ENCODE measurements around the gene FAM184B. TPM values are rescaled to one million over a fixed set of nuclear protein-coding genes. Genes with fewer than 3 reads are reported as not detected.

Gene FAM184B
- total RNA-seq, 4 donors from 2014 or later, result 0.14 to 0.75 (median 0.18) TPM

GRCh38 chr4:17587094-17587822 is 194.2 kb downstream of the FAM184B start:
- Histone ChIP-seq H3K27me3 (no peaks in the 10 kb centered on the region), H3K36me3 (peaks cover 0 to 70% (median 28%) of the 10 kb centered on the region in 4 donors), H3K4me1 (no peaks in the 10 kb centered on the region), H3K4me3 (no peak overlapping the region), H3K27ac (no peak overlapping the region), H3K9me3 (no peaks in the 10 kb centered on the region)
- DNase-seq, result no peak
- intact Hi-C loops (cut with DNase I; ENCODE audit: low total_unique reads), result no loop called here
- WGBS, 2 donors (ENCODE audit: low coverage in 1 of 2), result 94 to 97% methylated on average over 3 to 9 of the region's 9 CpGs
- TF ChIP-seq POLR2AphosphoS5 (IDR thresholded peaks at IDR 0.05), result no peak
- TF ChIP-seq CTCF (IDR thresholded peaks at IDR 0.05), result no peak
- no peak for TF ChIP-seq EP300 (IDR thresholded peaks at IDR 0.05; ENCODE audit: low read depth)
- no peak for TF ChIP-seq POLR2A (IDR thresholded peaks at IDR 0.05)
- in situ Hi-C loops (cut with MboI; ENCODE audit: low pct_ligation_motif_present in 1 of 4, low pct_unique_long_range_greater_than_20kb in 1 of 4, low sequenced_read_pairs in 3 of 4), result loop anchor here in 2 of 4 donors (25.0 kb wide), 2 partner anchors 225 to 425 kb away; partner anchors contain the start of genes LCORL (in 2 of the 2), DCAF16 (in 1 of the 2) and NCAPG (in 1 of the 2)

- Histone ChIP-seq H3K36me3 (peaks cover 0 to 73% (median 29%) of the 10 kb centered on the region in 4 donors), H3K4me3 (no peak overlapping the region), H3K4me1 (peaks cover 0 to 13% (median 3%) of the 10 kb centered on the region in 4 donors), H3K27me3 (no peaks in the 10 kb centered on the region), H3K9me3 (no peaks in the 10 kb centered on the region), H3K27ac (no peak overlapping the region)
- no peak for TF ChIP-seq POLR2AphosphoS5 (IDR thresholded peaks at IDR 0.05)
- TF ChIP-seq POLR2A (IDR thresholded peaks at IDR 0.05), result no peak
- TF ChIP-seq EP300 (IDR thresholded peaks at IDR 0.05; ENCODE audit: low read depth), result no peak
- no peak for TF ChIP-seq CTCF (IDR thresholded peaks at IDR 0.05)
- WGBS, 2 donors (ENCODE audit: low coverage in 1 of 2), result 93 to 96% methylated on average over 6 to 10 of the region's 10 CpGs
- in situ Hi-C loops (cut with MboI; ENCODE audit: low pct_ligation_motif_present in 1 of 4, low pct_unique_long_range_greater_than_20kb in 1 of 4, low sequenced_read_pairs in 3 of 4) (loop anchor here in 2 of 4 donors (25.0 kb wide), 2 partner anchors 228 to 428 kb away; partner anchors contain the start of genes LCORL (in 2 of the 2), DCAF16 (in 1 of the 2) and NCAPG (in 1 of the 2)), intact Hi-C loops (cut with DNase I; ENCODE audit: low total_unique reads) (no loop called here)
- DNase-seq, result no peak
Measured at GRCh38 chr4:17584521-17585213, 196.8 kb downstream of the FAM184B start.

GRCh38 chr4:17583941-17584340 is 197.5 kb downstream of the FAM184B start:
- WGBS, 2 donors (ENCODE audit: low coverage in 1 of 2), result 94% methylated on average over 4 of the region's 4 CpGs; no CpG with 5 or more reads in 1 of the 2 donors
- intact Hi-C loops (cut with DNase I; ENCODE audit: low total_unique reads), result no loop called here
- Histone ChIP-seq H3K4me3 (no peak overlapping the region), H3K27me3 (no peaks in the 10 kb centered on the region), H3K36me3 (peaks cover 0 to 68% (median 29%) of the 10 kb centered on the region in 4 donors), H3K27ac (no peak overlapping the region), H3K4me1 (peaks cover 0 to 20% (median 6%) of the 10 kb centered on the region in 4 donors), H3K9me3 (no peaks in the 10 kb centered on the region)
- TF ChIP-seq POLR2A (IDR thresholded peaks at IDR 0.05) (no peak), POLR2AphosphoS5 (IDR thresholded peaks at IDR 0.05) (no peak), EP300 (IDR thresholded peaks at IDR 0.05; ENCODE audit: low read depth) (no peak), CTCF (IDR thresholded peaks at IDR 0.05) (no peak)
- in situ Hi-C loops (cut with MboI; ENCODE audit: low pct_ligation_motif_present in 1 of 4, low pct_unique_long_range_greater_than_20kb in 1 of 4, low sequenced_read_pairs in 3 of 4), result loop anchor here in 2 of 4 donors (25.0 kb wide), 2 partner anchors 228 to 428 kb away; partner anchors contain the start of genes LCORL (in 2 of the 2), DCAF16 (in 1 of the 2) and NCAPG (in 1 of the 2)
- DNase-seq, result no peak

- in situ Hi-C loops (cut with MboI; ENCODE audit: low pct_ligation_motif_present in 1 of 4, low pct_unique_long_range_greater_than_20kb in 1 of 4, low sequenced_read_pairs in 3 of 4), result loop anchor here in 2 of 4 donors (25.0 kb wide), 2 partner anchors 229 to 429 kb away; partner anchors contain the start of genes LCORL (in 2 of the 2), DCAF16 (in 1 of the 2) and NCAPG (in 1 of the 2)
- intact Hi-C loops (cut with DNase I; ENCODE audit: low total_unique reads), result no loop called here
- Histone ChIP-seq H3K27me3 (no peaks in the 10 kb centered on the region), H3K9me3 (no peaks in the 10 kb centered on the region), H3K27ac (no peak overlapping the region), H3K4me1 (peaks cover 0 to 27% (median 10%) of the 10 kb centered on the region in 4 donors), H3K36me3 (peaks cover 0 to 61% (median 26%) of the 10 kb centered on the region in 4 donors), H3K4me3 (no peak overlapping the region)
- 94 to 100% methylated on average over 6 to 9 of the region's 9 CpGs for WGBS, 2 donors (ENCODE audit: low coverage in 1 of 2)
- no peak for DNase-seq
- no peak for TF ChIP-seq CTCF (IDR thresholded peaks at IDR 0.05)
- TF ChIP-seq POLR2A (IDR thresholded peaks at IDR 0.05), result no peak
Measured at GRCh38 chr4:17583276-17583675, 198.1 kb downstream of the FAM184B start.

Measured in transverse colon (tissue), 4 donors.